Adrenal gland (tissue), 12 donors: ENCODE results near the gene CUL7. TPM values are rescaled to one million over a fixed set of nuclear protein-coding genes. Genes with fewer than 3 reads are reported as not detected.
A peak's percentile ranks its signal among the peaks of the same experiment; 100 is the strongest.
"Not testable (repeated sequence)": the region's sequence is repeated elsewhere in the genome, so short reads cannot be mapped to it uniquely, and the experiment has no call there.

Experiments
- DNase-seq, 7 donors: peaks; one replicate each; pipeline ENCODE4 v3.0.0-alpha.2; 2019 to 2020
- H3K27ac ChIP-seq, 5 donors: fragments of 200-600 bp; sonication (generic) in 4 of 5; 1 replicate in 3 of 5; 2 replicates in 2 of 5; pipeline versions ENCODE4 v1.5.1 to v1.8.0; 2016 to 2020; ENCODE audit warnings: mild to moderate bottlenecking in 1 of 5
- H3K27me3 ChIP-seq: fragments of 200-600 bp; 2 replicates; pipeline ENCODE4 v1.8.0; 2021
- H3K36me3 ChIP-seq, 2 donors: fragments of 200-600 bp; replicated peaks in 1 of 2; 1 replicate in 1 of 2; 2 replicates in 1 of 2; pipeline versions ENCODE4 v1.5.1 to v1.8.0; 2018 to 2022
- H3K4me1 ChIP-seq, 2 donors: fragments of 200-600 bp; replicated peaks in 1 of 2; 1 replicate in 1 of 2; 2 replicates in 1 of 2; pipeline versions ENCODE4 v1.5.1 to v1.8.0; 2018 to 2021
- H3K4me3 ChIP-seq, 4 donors: fragments of 200-600 bp; sonication (generic) in 3 of 4; one replicate each; pipeline ENCODE4 v1.5.1; 2016 to 2018
- H3K9me3 ChIP-seq, 3 donors: fragments of 200-600 bp; sonication (generic) in 1 of 3; replicated peaks in 1 of 3; 1 replicate in 2 of 3; 2 replicates in 1 of 3; pipeline versions ENCODE4 v1.5.1 to v1.8.0; 2016 to 2021
- CTCF ChIP-seq, 6 experiments: fragments of 450-650 bp in 4 of 6; fragments of 200-600 bp in 2 of 6; sonication (generic) in 1 of 6; IDR thresholded peaks; 1 replicate in 5 of 6; 2 replicates in 1 of 6; pipeline versions ENCODE4 v1.5.1 to v1.8.0; 2016 to 2021; ENCODE audit warnings: antibody characterized with exemption in 6 of 6, mild to moderate bottlenecking in 2 of 6, moderate library complexity in 1 of 6
- POLR2A ChIP-seq, 2 donors: fragments of 450-650 bp; IDR thresholded peaks; one replicate each; pipeline ENCODE4 v1.6.1; 2017; ENCODE audit warnings: antibody characterized with exemption in 2 of 2, mild to moderate bottlenecking in 2 of 2, moderate library complexity in 1 of 2
- WGBS, 4 donors: extraction: QIAGEN DNeasy Blood & Tissue Kit in 2 of 4; methylation state at CpG; one replicate each; pipeline versions ENCODE4 v1.1.5 to v1.1.7; 2013 to 2017; 5-methylcytosine and 5-hydroxymethylcytosine counted together
- intact Hi-C, 2 donors: fragments of 100-400 bp; cut with DNase I; formaldehyde crosslinking; loops; one replicate each; pipeline versions ENCODE4 v1.14.1 to v1.15.0; 2022 to 2023
- polyA plus RNA-seq, 3 donors: library from polyadenylated mRNA; stranded (reverse); fragments of 200-250 nt in 2 of 3; fragments of 350-450 nt in 1 of 3; fragmentation: Illumina TruSeq in 1 of 3; extraction: RNeasy Lipid Tissue Mini Kit (QIAGEN cat#74804) in 1 of 3; gene quantifications; one replicate each; pipeline ENCODE4 v1.2.3, GENCODE V29; 2013 to 2014
- total RNA-seq, 9 donors: library from RNA; depleted of rRNA in 4 of 9; stranded (reverse); fragments of >200 nt in 4 of 9; fragments of 120-200 nt in 1 of 9; fragmentation: NEBNext Ultra II Directional in 1 of 9; extraction: Animal tissue kit (Norgen Biotek cat#: 25700) in 1 of 9; gene quantifications; one replicate each; pipeline versions ENCODE4 v1.1.0 to v1.2.4, GENCODE V29; 2013 to 2023
- donor health status: healthy with polysubstance abuse.
- donor health status: Bipolar disorder and iron deficiency.
- donor health status: DM: yes; HTN: yes; CAD: no.
- donor health status: DM: no; HTN: no; CAD: no.
- donor health status: DM: no; HTN: no; CAD: no.
- donor health status: DM: yes; HTN: yes; CAD: no.

Gene CUL7
- total and polyA plus RNA-seq, 12 donors = 12.0 to 52.5 (median 32.7) TPM

GRCh38 chr6:43005844-43006243 lies 47.8 kb downstream of the CUL7 start:
- H3K27me3 ChIP-seq = no peaks in the 10 kb centered on the region
- no peaks in the 10 kb centered on the region for H3K4me1 ChIP-seq
- TF ChIP-seq CTCF (IDR thresholded peaks at IDR 0.05) = no peak
- no peak for TF ChIP-seq POLR2A (IDR thresholded peaks at IDR 0.05)
- H3K9me3 ChIP-seq = no peaks in the 10 kb centered on the region
- no peak overlapping the region for H3K27ac ChIP-seq
- intact Hi-C loops = no loop called here
- WGBS, 4 donors = 80 to 92% (median 89%) methylated on average over 5 of the region's 5 CpGs
- no peak overlapping the region for H3K4me3 ChIP-seq
- DNase-seq = no peak
- H3K36me3 ChIP-seq = peaks cover 0 to 44% of the 10 kb centered on the region in 2 donors

GRCh38 chr6:43001843-43002242 lies 51.8 kb downstream of the CUL7 start:
- H3K36me3 ChIP-seq = peaks cover 0 to 4% of the 10 kb centered on the region in 2 donors
- no peaks in the 10 kb centered on the region for H3K9me3 ChIP-seq
- no peaks in the 10 kb centered on the region for H3K27me3 ChIP-seq
- no peak overlapping the region for H3K27ac ChIP-seq
- DNase-seq = no peak
- H3K4me3 ChIP-seq = no peak overlapping the region
- no peaks in the 10 kb centered on the region for H3K4me1 ChIP-seq
- no peak for TF ChIP-seq CTCF (IDR thresholded peaks at IDR 0.05)
- intact Hi-C loops = no loop called here
- WGBS, 4 donors = 94 to 96% (median 96%) methylated on average over 8 of the region's 8 CpGs

- H3K27ac ChIP-seq = not testable (repeated sequence)
Observed at GRCh38 chr6:42998205-42998604, 55.4 kb downstream of the CUL7 start.

GRCh38 chr6:42996513-42996912 lies 57.1 kb downstream of the CUL7 start:
- H3K4me1 ChIP-seq = no peaks in the 10 kb centered on the region
- intact Hi-C loops = loop anchor here in 1 of 2 donors (10.0 kb wide), 1 partner anchor 92 kb away; no protein-coding TSS in a partner anchor

More at GRCh38 chr6:42998205-42998604, 55.4 kb downstream of the CUL7 start:
- intact Hi-C loops = loop anchor here in 1 of 2 donors (10.0 kb wide), 1 partner anchor 93 kb away; no protein-coding TSS in a partner anchor
- H3K36me3 ChIP-seq, H3K4me3 ChIP-seq, H3K4me1 ChIP-seq, H3K27me3 ChIP-seq, DNase-seq, H3K9me3 ChIP-seq: not testable (repeated sequence)
- WGBS, 4 donors = 93 to 97% (median 94%) methylated on average over 9 of the region's 9 CpGs

More at GRCh38 chr6:42996513-42996912, 57.1 kb downstream of the CUL7 start:
- Histone ChIP-seq H3K9me3 (no peaks in the 10 kb centered on the region), H3K27ac (no peak overlapping the region), H3K36me3 (no peaks in the 10 kb centered on the region), H3K27me3 (no peaks in the 10 kb centered on the region), H3K4me3 (no peak overlapping the region)
- TF ChIP-seq POLR2A (IDR thresholded peaks at IDR 0.05) = no peak
- peak in 1 of 6 experiments; percentile 16 for TF ChIP-seq CTCF (IDR thresholded peaks at IDR 0.05)
- no peak for DNase-seq
